Osteoblast (primary cell): Measurements from ENCODE around the gene PLXNA4. TPM values are rescaled to one million over a fixed set of nuclear protein-coding genes. Genes with fewer than 3 reads are reported as not detected.

Experiments used
- DNase-seq: peaks from one replicate; pipeline ENCODE4 v3.0.0; 2011; ENCODE audit warnings: low spot score, mixed read lengths; ENCODE audit not compliant: insufficient read length; ENCODE audit errors: missing footprints
- H2AFZ ChIP-seq: 2 replicates; pipeline ENCODE4 v1.6.0; 2011; ENCODE audit warnings: mild to moderate bottlenecking, low read length
- H3K27ac ChIP-seq: 2 replicates; pipeline ENCODE4 v1.5.1; 2011; ENCODE audit warnings: mild to moderate bottlenecking, low read depth, low read length, moderate library complexity
- H3K27me3 ChIP-seq: 2 replicates; pipeline ENCODE4 v1.6.0; 2012; ENCODE audit warnings: mild to moderate bottlenecking, control low read depth, inconsistent platforms, low read length, moderate library complexity; ENCODE audit not compliant: insufficient read depth
- H3K36me3 ChIP-seq: 2 replicates; pipeline ENCODE4 v1.5.1; 2011; ENCODE audit warnings: mild to moderate bottlenecking, low read length, control low read depth, moderate library complexity; ENCODE audit not compliant: insufficient read depth
- H3K4me1 ChIP-seq: 2 replicates; pipeline ENCODE4 v1.5.1; 2011; ENCODE audit warnings: mild to moderate bottlenecking, low read length, control low read depth, moderate library complexity; ENCODE audit not compliant: insufficient read depth
- H3K4me2 ChIP-seq: 2 replicates; pipeline ENCODE4 v1.6.0; 2011; ENCODE audit warnings: mild to moderate bottlenecking, low read length; ENCODE audit not compliant: insufficient read depth
- H3K4me3 ChIP-seq: fragments of 200-600 bp; sonication (generic); 3 replicates; pipeline ENCODE4 v1.5.1; 2012; ENCODE audit warnings: mild to moderate bottlenecking, low read length, inconsistent platforms; ENCODE audit not compliant: insufficient read depth
- H3K79me2 ChIP-seq: 2 replicates; pipeline ENCODE4 v1.6.0; 2012; ENCODE audit warnings: mild to moderate bottlenecking, low read length, control low read depth, inconsistent platforms; ENCODE audit not compliant: insufficient read depth
- H3K9me3 ChIP-seq: 2 replicates; pipeline ENCODE4 v1.5.1; 2011; ENCODE audit warnings: low read depth, low read length, control low read depth
- H4K20me1 ChIP-seq: 2 replicates; pipeline ENCODE4 v1.6.0; 2012; ENCODE audit warnings: mild to moderate bottlenecking, low read length, control low read depth; ENCODE audit not compliant: insufficient read depth
- total RNA-seq: library from RNA; depleted of rRNA; stranded (reverse); fragments of >200 nt; gene quantifications from 2 replicates; pipeline ENCODE4 v1.2.3, GENCODE V29; 2012
- TF ChIP-seq, protein P1 (sequence below): IDR thresholded peaks from 2 replicates; pipeline ENCODE4 v1.5.1; 2011; ENCODE audit warnings: mild to moderate bottlenecking, low read depth, low read length, moderate library complexity; ENCODE audit errors: extremely low read depth

PLXNA4 gene
- total RNA-seq, 1 donor: 4.3 TPM

DNA sequence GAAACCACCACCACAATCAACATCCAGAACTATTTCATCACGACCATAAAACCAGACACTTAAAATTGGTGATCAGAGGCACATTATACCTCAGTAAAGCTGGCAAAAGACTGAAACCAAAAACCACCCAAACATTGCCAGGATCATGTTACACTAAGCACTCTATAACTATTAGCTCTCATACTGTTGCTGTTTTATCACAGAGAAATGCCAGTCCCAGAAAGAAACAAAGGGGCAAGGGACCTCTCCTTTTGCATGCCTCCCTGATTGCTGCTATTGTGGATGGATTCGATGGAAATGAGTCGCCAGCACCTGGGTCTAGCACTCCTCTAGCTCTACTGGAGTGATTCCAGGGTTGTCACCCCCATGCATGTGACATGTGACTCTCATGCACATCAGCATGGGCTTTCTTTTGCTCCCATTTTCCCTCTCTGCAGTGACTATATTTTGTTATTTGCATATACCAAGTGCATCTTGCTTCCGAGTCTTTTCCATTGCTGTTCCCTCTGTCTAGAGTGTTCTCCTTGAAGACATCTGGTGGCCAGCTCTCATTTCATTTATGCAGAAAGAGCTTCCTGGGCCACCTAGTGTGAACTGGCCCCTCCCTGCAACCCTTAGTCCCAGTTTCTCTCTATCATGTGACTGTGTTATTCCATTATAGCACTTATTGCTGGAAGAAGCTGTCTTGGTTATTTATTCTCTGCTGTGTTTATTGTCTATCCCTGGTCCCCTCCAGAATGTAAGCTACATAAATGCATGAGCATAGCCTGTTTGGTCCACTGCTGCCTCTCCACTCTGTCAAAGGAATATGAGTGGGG is 300.6 kb downstream of the PLXNA4 start:
- Histone ChIP-seq H3K79me2 (no peaks in the 10 kb centered on the region), H4K20me1 (peaks cover 3% of the 10 kb centered on the region), H3K4me2 (no peak overlapping the region), H3K27me3 (peaks cover 3% of the 10 kb centered on the region), H2AFZ (no peak overlapping the region), H3K9me3 (no peaks in the 10 kb centered on the region), H3K4me1 (no peaks in the 10 kb centered on the region), H3K4me3 (no peak overlapping the region), H3K36me3 (no peaks in the 10 kb centered on the region), H3K27ac (no peak overlapping the region)
- TF ChIP-seq, protein P1, sequence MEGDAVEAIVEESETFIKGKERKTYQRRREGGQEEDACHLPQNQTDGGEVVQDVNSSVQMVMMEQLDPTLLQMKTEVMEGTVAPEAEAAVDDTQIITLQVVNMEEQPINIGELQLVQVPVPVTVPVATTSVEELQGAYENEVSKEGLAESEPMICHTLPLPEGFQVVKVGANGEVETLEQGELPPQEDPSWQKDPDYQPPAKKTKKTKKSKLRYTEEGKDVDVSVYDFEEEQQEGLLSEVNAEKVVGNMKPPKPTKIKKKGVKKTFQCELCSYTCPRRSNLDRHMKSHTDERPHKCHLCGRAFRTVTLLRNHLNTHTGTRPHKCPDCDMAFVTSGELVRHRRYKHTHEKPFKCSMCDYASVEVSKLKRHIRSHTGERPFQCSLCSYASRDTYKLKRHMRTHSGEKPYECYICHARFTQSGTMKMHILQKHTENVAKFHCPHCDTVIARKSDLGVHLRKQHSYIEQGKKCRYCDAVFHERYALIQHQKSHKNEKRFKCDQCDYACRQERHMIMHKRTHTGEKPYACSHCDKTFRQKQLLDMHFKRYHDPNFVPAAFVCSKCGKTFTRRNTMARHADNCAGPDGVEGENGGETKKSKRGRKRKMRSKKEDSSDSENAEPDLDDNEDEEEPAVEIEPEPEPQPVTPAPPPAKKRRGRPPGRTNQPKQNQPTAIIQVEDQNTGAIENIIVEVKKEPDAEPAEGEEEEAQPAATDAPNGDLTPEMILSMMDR: no peak
- DNase-seq: no peak

DNA sequence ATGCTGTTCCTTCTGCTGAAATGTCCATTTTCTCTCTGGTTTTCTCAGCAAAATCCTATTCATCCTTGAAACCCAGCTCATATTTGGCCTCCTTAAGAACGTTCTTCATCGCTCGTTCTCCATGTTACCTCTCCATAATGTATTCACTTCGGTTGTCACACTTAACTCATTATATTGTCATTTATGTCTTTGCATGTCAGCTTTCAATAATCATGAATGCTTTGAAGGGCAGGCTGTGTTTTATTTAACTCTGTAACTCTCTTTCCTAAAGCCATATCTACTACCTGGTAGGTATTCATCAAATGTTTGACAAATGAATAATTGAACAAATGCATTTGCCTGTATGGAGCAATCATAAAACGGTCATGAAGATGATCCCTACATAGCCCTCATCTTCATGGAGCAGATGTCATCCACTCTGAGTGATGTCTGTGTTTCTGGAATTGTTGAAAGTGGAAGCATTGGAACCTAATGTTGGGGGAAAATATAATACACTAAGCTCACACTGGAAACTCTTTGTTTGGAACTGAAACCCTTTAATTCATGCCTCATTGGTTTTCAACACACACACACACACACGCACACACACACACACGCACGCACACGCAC is 303.4 kb downstream of the PLXNA4 start:
- Histone ChIP-seq H3K4me2 (no peak overlapping the region), H3K27ac (no peak overlapping the region), H3K4me3 (no peak overlapping the region), H3K36me3 (no peaks in the 10 kb centered on the region), H3K79me2 (no peaks in the 10 kb centered on the region), H3K9me3 (no peaks in the 10 kb centered on the region), H4K20me1 (peaks cover 3% of the 10 kb centered on the region), H3K4me1 (no peaks in the 10 kb centered on the region), H3K27me3 (no peaks in the 10 kb centered on the region), H2AFZ (no peak overlapping the region)
- TF ChIP-seq, protein P1: no peak
- DNase-seq: no peak

DNA sequence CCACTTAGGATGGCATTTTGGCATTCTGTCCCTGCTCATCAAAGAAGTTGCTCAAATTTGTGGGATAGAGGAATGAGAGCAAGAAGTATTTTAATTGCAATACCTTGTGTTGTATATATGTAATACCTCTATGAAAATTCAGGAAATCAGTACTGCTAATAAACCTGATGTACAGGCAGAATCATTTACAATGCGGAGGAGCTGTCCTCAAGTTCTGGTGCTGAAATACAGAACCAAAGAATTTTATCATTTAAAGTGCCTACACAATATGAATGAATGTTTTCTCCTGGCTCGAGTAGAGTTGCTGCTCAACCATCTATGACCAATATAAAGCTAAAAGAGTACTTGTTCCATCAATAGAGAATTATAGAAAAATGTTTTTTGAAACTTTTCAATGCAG is 305.8 kb downstream of the PLXNA4 start:
- Histone ChIP-seq H2AFZ (no peak overlapping the region), H3K9me3 (no peaks in the 10 kb centered on the region), H3K4me3 (no peak overlapping the region), H3K27ac (no peak overlapping the region), H3K4me2 (no peak overlapping the region), H3K79me2 (no peaks in the 10 kb centered on the region), H3K27me3 (no peaks in the 10 kb centered on the region), H3K36me3 (no peaks in the 10 kb centered on the region), H3K4me1 (no peaks in the 10 kb centered on the region), H4K20me1 (no peaks in the 10 kb centered on the region)
- no peak for DNase-seq
- TF ChIP-seq, protein P1: no peak

DNA sequence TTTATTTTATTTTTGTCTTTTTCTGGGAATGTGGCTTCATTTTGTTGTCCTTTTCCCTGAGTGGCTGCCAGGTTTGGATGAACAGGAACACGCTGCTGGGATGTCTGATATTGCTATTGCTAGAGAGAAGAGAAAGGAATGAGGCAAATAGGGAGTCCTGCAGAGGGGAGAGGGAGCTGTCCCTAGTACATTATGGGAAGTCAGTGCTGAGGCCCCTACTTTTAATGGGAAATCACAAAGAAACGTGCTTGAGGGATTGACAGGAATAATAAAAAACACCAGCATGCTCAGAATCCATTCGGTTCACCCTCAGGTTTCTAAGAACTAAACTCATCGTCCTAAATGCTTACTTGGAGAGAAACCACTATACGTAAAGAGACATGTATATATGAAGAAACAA is 306.6 kb downstream of the PLXNA4 start:
- H2AFZ ChIP-seq: no peak overlapping the region
- no peaks in the 10 kb centered on the region for H3K79me2 ChIP-seq
- no peak overlapping the region for H3K27ac ChIP-seq
- H3K27me3 ChIP-seq: no peaks in the 10 kb centered on the region
- no peaks in the 10 kb centered on the region for H3K9me3 ChIP-seq
- no peaks in the 10 kb centered on the region for H3K4me1 ChIP-seq
- H4K20me1 ChIP-seq: no peaks in the 10 kb centered on the region
- DNase-seq: no peak
- H3K4me2 ChIP-seq: no peak overlapping the region
- no peaks in the 10 kb centered on the region for H3K36me3 ChIP-seq
- H3K4me3 ChIP-seq: no peak overlapping the region
- TF ChIP-seq, protein P1: no peak
